WTC11 (cell line): ENCODE data around the gene NOSTRIN. TPM values are rescaled to one million over a fixed set of nuclear protein-coding genes. Genes with fewer than 3 reads are reported as not detected.

Experiments used
- ATAC-seq: fragments of 200-7000 bp; cut with Tn5 transposase; 2 replicates; pipeline ENCODE4 v1.10.0; 2021; ENCODE audit warnings: mild to moderate bottlenecking, moderate library complexity
- CTCF ChIA-PET: fragments of 300-600 bp; sonication (Branson Sonifier 250); formaldehyde crosslinking; loops from one replicate; lab custom pipeline; 2021; ENCODE audit warnings: antibody characterized with exemption; lab: Charles Lee
- POLR2A ChIA-PET: fragments of 350-600 bp; sonication (Branson Sonifier 250); formaldehyde crosslinking; loops from one replicate; lab custom pipeline; 2021; ENCODE audit warnings: antibody characterized with exemption; lab: Charles Lee
- DNase-seq: peaks from one replicate; pipeline ENCODE4 v3.0.0; 2021; ENCODE audit warnings: low spot score
- H3K27ac Mint-ChIP-seq: 2 replicates; pipeline ENCODE4 v1.8.0; 2021; ENCODE audit warnings: mixed read lengths
- H3K27me3 Mint-ChIP-seq: 2 replicates; pipeline ENCODE4 v1.8.0; 2021; ENCODE audit warnings: low read depth, mild to moderate bottlenecking, moderate library complexity, mixed read lengths
- H3K36me3 Mint-ChIP-seq: 2 replicates; pipeline ENCODE4 v1.8.0; 2021; ENCODE audit warnings: mixed read lengths
- H3K4me1 Mint-ChIP-seq: 2 replicates; pipeline ENCODE4 v1.8.0; 2022; ENCODE audit warnings: mixed read lengths
- H3K4me3 Mint-ChIP-seq: 2 replicates; pipeline ENCODE4 v1.8.0; 2021; ENCODE audit warnings: mild to moderate bottlenecking, moderate library complexity, mixed read lengths
- H3K9me3 Mint-ChIP-seq: 2 replicates; pipeline ENCODE4 v1.8.0; 2021; ENCODE audit warnings: mixed read lengths
- ATF2 ChIP-seq: sonication (generic); formaldehyde crosslinking; IDR thresholded peaks from 2 replicates; pipeline ENCODE4 v1.8.1; 2022; ENCODE audit warnings: low read depth, missing genetic modification reagents, borderline replicate concordance
- CREB1 ChIP-seq: sonication (generic); formaldehyde crosslinking; IDR thresholded peaks from 2 replicates; pipeline ENCODE4 v1.8.0; 2023; ENCODE audit warnings: mild to moderate bottlenecking, missing genetic modification reagents
- ESRRA ChIP-seq: sonication (generic); formaldehyde crosslinking; IDR thresholded peaks from 2 replicates; pipeline ENCODE4 v1.8.1; 2022; ENCODE audit warnings: mild to moderate bottlenecking, missing genetic modification reagents, borderline replicate concordance
- FOXP1 ChIP-seq: sonication (generic); formaldehyde crosslinking; IDR thresholded peaks from 2 replicates; pipeline ENCODE4 v1.8.0; 2022; ENCODE audit warnings: missing genetic modification reagents, mild to moderate bottlenecking, moderate library complexity, borderline replicate concordance
- GABPB1 ChIP-seq: sonication (generic); formaldehyde crosslinking; IDR thresholded peaks from 2 replicates; pipeline ENCODE4 v1.8.1; 2023; ENCODE audit warnings: mild to moderate bottlenecking, missing genetic modification reagents
- GTF2I ChIP-seq: fragments of 250-450 bp; sonication (Bioruptor Pico); conservative IDR thresholded peaks from 2 replicates; pipeline ENCODE4 v1.4.0; 2021; ENCODE audit warnings: mild to moderate bottlenecking
- IRF1 ChIP-seq: sonication (generic); formaldehyde crosslinking; IDR thresholded peaks from 2 replicates; pipeline ENCODE4 v1.8.0; 2023; ENCODE audit warnings: missing genetic modification reagents
- JAZF1 ChIP-seq: fragments of 250-450 bp; sonication (Bioruptor Pico); IDR thresholded peaks from 2 replicates; pipeline ENCODE4 v1.9.0; 2021; ENCODE audit warnings: moderate library complexity, mild to moderate bottlenecking, inconsistent platforms
- NFATC4 ChIP-seq: fragments of 250-450 bp; sonication (Bioruptor Pico); IDR thresholded peaks from 2 replicates; pipeline ENCODE4 v1.9.0; 2021; ENCODE audit warnings: mild to moderate bottlenecking
- PRDM15 ChIP-seq: sonication (generic); formaldehyde crosslinking; IDR thresholded peaks from 2 replicates; pipeline ENCODE4 v1.8.0; 2022; ENCODE audit warnings: missing genetic modification reagents
- RORB ChIP-seq: fragments of 250-450 bp; sonication (Bioruptor Pico); IDR thresholded peaks from 2 replicates; pipeline ENCODE4 v1.9.0; 2021; ENCODE audit warnings: mild to moderate bottlenecking
- SP1 ChIP-seq: sonication (generic); formaldehyde crosslinking; conservative IDR thresholded peaks from 2 replicates; pipeline ENCODE4 v1.8.1; 2022; ENCODE audit warnings: missing genetic modification reagents
- ZNF138 ChIP-seq: sonication (generic); formaldehyde crosslinking; conservative IDR thresholded peaks from 2 replicates; pipeline ENCODE4 v1.8.1; 2022; ENCODE audit warnings: mild to moderate bottlenecking, moderate library complexity, missing genetic modification reagents
- ZNF219 ChIP-seq: sonication (generic); formaldehyde crosslinking; IDR thresholded peaks from 2 replicates; pipeline ENCODE4 v1.8.0; 2023; ENCODE audit warnings: missing genetic modification reagents, mild to moderate bottlenecking, borderline replicate concordance
- ZNF396 ChIP-seq: fragments of 250-450 bp; sonication (Bioruptor Pico); IDR thresholded peaks from 2 replicates; pipeline ENCODE4 v1.8.0; 2021; ENCODE audit warnings: mild to moderate bottlenecking, moderate library complexity, borderline replicate concordance
- ZNF532 ChIP-seq: fragments of 250-450 bp; sonication (Bioruptor Pico); IDR thresholded peaks from 2 replicates; pipeline ENCODE4 v1.9.0; 2021; ENCODE audit warnings: mild to moderate bottlenecking, borderline replicate concordance
- ZNF671 ChIP-seq: fragments of 250-450 bp; sonication (Bioruptor Pico); IDR thresholded peaks from 2 replicates; pipeline ENCODE4 v1.8.0; 2021; ENCODE audit warnings: mild to moderate bottlenecking
- total RNA-seq: library from RNA; stranded (reverse); gene quantifications from 3 replicates; pipeline ENCODE4 v1.2.3, GENCODE V29; 2021
- TF ChIP-seq, protein P1 (sequence below): fragments of 250-450 bp; sonication (Bioruptor Pico); IDR thresholded peaks from 2 replicates; pipeline ENCODE4 v1.8.0; 2021; ENCODE audit warnings: mild to moderate bottlenecking
- TF ChIP-seq, protein P2 (sequence below): sonication (generic); formaldehyde crosslinking; IDR thresholded peaks from 2 replicates; pipeline ENCODE4 v1.8.0; 2022; ENCODE audit warnings: mild to moderate bottlenecking, missing genetic modification reagents
- TF ChIP-seq, protein P3 (sequence below): fragments of 250-450 bp; sonication (Bioruptor Pico); IDR thresholded peaks from 2 replicates; pipeline ENCODE4 v1.9.0; 2021; ENCODE audit warnings: mild to moderate bottlenecking
- TF ChIP-seq, protein P4 (sequence below): sonication (generic); formaldehyde crosslinking; IDR thresholded peaks from 2 replicates; pipeline ENCODE4 v1.8.1; 2023; ENCODE audit warnings: mild to moderate bottlenecking, missing genetic modification reagents

Gene NOSTRIN
- total RNA-seq, 1 experiment from 2014 or later, result 0.22 TPM

DNA sequence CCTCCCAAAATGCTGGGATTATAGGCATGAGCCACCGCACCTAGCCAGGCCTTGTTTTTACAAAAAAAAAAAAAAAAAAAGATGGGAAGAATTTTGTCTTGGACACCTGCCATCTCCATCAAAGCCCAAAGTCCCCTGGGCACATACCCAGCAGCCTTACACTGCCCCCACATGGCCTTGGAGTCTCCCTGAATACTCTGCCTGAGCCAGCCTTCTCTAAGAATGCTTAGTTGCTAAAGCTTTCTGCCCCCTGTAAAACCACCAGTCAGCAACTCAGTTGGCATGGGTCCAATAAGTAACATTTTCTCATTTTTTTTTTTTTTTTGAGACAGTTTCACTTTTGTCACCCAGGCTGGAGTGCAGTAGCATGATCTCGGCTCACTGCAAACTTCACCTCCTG, 47.2 kb downstream of the NOSTRIN start:
- peaks cover 5% of the 10 kb centered on the region for H3K9me3 Mint-ChIP-seq
- ChIA-PET CTCF (interaction anchor here (0.6 to 1.2 kb wide), 8 partner anchors 24 to 489 kb away, joined by 3 to 7 read pairs (median 3); no protein-coding TSS in a partner anchor), POLR2A (no interaction called here)
- TF ChIP-seq ZNF671 (CRISPR knock-in tag), result no peak
- H3K4me1 Mint-ChIP-seq, result peaks cover 13% of the 10 kb centered on the region
- H3K36me3 Mint-ChIP-seq, result peaks cover 7% of the 10 kb centered on the region
- no peak overlapping the region for H3K4me3 Mint-ChIP-seq
- DNase-seq, result peak; percentile 30
- ATAC-seq, result peak; percentile 87
- H3K27ac Mint-ChIP-seq, result no peak overlapping the region
- no peaks in the 10 kb centered on the region for H3K27me3 Mint-ChIP-seq

DNA sequence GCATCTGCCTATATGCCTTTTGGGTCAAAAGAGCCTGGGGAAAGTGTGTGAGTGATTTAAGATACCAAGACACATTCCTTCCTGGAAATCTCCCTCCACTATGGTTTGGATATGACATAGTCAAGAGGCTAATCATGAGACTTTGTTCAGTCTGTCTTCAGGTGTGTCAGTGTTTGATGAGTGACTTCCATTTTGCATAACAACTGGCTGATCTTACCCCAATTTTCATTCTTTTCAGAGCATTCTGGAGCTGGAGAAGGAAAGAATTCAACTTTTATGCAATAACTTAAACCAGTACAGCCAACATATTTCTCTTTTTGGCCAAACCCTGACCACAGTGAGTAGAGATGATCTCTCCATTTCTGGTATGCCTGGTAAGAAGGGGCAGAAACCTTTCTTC, 48.4 kb downstream of the NOSTRIN start:
- CTCF ChIA-PET, result no interaction called here
- DNase-seq, result no peak
- H3K36me3 Mint-ChIP-seq, result peaks cover 10% of the 10 kb centered on the region
- H3K4me1 Mint-ChIP-seq, result peaks cover 3% of the 10 kb centered on the region
- no peak overlapping the region for H3K27ac Mint-ChIP-seq
- TF ChIP-seq ESRRA (no peak), ZNF138 (CRISPR knock-in tag) (no peak), GABPB1 (CRISPR knock-in tag) (no peak), JAZF1 (CRISPR knock-in tag) (no peak), SP1 (CRISPR knock-in tag) (no peak), FOXP1 (no peak), ZNF532 (no peak), ZNF219 (no peak), NFATC4 (CRISPR knock-in tag) (no peak), PRDM15 (CRISPR knock-in tag) (no peak), RORB (CRISPR knock-in tag) (no peak), CREB1 (CRISPR knock-in tag) (no peak), ZNF396 (CRISPR knock-in tag) (no peak), GTF2I (no peak), IRF1 (CRISPR knock-in tag) (no peak), ATF2 (CRISPR knock-in tag) (no peak)
- TF ChIP-seq, protein P1, sequence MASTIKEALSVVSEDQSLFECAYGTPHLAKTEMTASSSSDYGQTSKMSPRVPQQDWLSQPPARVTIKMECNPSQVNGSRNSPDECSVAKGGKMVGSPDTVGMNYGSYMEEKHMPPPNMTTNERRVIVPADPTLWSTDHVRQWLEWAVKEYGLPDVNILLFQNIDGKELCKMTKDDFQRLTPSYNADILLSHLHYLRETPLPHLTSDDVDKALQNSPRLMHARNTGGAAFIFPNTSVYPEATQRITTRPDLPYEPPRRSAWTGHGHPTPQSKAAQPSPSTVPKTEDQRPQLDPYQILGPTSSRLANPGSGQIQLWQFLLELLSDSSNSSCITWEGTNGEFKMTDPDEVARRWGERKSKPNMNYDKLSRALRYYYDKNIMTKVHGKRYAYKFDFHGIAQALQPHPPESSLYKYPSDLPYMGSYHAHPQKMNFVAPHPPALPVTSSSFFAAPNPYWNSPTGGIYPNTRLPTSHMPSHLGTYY, result no peak
- TF ChIP-seq, protein P2, sequence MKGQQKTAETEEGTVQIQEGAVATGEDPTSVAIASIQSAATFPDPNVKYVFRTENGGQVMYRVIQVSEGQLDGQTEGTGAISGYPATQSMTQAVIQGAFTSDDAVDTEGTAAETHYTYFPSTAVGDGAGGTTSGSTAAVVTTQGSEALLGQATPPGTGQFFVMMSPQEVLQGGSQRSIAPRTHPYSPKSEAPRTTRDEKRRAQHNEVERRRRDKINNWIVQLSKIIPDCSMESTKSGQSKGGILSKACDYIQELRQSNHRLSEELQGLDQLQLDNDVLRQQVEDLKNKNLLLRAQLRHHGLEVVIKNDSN, result no peak
- TF ChIP-seq, protein P3, sequence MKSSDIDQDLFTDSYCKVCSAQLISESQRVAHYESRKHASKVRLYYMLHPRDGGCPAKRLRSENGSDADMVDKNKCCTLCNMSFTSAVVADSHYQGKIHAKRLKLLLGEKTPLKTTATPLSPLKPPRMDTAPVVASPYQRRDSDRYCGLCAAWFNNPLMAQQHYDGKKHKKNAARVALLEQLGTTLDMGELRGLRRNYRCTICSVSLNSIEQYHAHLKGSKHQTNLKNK (CRISPR knock-in tag), result no peak
- TF ChIP-seq, protein P4, sequence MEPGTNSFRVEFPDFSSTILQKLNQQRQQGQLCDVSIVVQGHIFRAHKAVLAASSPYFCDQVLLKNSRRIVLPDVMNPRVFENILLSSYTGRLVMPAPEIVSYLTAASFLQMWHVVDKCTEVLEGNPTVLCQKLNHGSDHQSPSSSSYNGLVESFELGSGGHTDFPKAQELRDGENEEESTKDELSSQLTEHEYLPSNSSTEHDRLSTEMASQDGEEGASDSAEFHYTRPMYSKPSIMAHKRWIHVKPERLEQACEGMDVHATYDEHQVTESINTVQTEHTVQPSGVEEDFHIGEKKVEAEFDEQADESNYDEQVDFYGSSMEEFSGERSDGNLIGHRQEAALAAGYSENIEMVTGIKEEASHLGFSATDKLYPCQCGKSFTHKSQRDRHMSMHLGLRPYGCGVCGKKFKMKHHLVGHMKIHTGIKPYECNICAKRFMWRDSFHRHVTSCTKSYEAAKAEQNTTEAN (CRISPR knock-in tag), result no peak
- TF ChIP-seq, all 79 proteins: peak for 0
- no peaks in the 10 kb centered on the region for H3K27me3 Mint-ChIP-seq
- peaks cover 6% of the 10 kb centered on the region for H3K9me3 Mint-ChIP-seq
- POLR2A ChIA-PET, result no interaction called here
- no peak for ATAC-seq
- H3K4me3 Mint-ChIP-seq, result no peak overlapping the region
